ENCODE results near the gene WDR73.

GRCh38 chr15:84620626-84621025, 33.5 kb downstream of the WDR73 start:
- no peak for TF ChIP-seq CTCF (IDR thresholded peaks at IDR 0.05)
- no peak for TF ChIP-seq POLR2AphosphoS5 (IDR thresholded peaks at IDR 0.05; ENCODE audit: low read depth, low read length)
- TF ChIP-seq MXI1 (IDR thresholded peaks at IDR 0.05; ENCODE audit: low read depth, low read length), result no peak
- TF ChIP-seq JUND (IDR thresholded peaks at IDR 0.05), result no peak
- TF ChIP-seq EP300 (IDR thresholded peaks at IDR 0.05; ENCODE audit: borderline replicate concordance in 1 of 2, low read depth in 1 of 2, low read length in 1 of 2), result no peak
- TF ChIP-seq USF2 (IDR thresholded peaks at IDR 0.05; ENCODE audit: borderline replicate concordance, low read depth, low read length), result no peak
- TF ChIP-seq REST (IDR thresholded peaks at IDR 0.05; ENCODE audit: low read depth, low read length), result no peak
- no peak for TF ChIP-seq NFIC (IDR thresholded peaks at IDR 0.05; ENCODE audit: borderline replicate concordance)
- TF ChIP-seq ZBTB33 (IDR thresholded peaks at IDR 0.05; ENCODE audit: borderline replicate concordance, low read depth), result no peak
- TF ChIP-seq NRF1 (IDR thresholded peaks at IDR 0.05; ENCODE audit: low read depth, low read length), result no peak
- TF ChIP-seq FOXM1 (IDR thresholded peaks at IDR 0.05; ENCODE audit: low read depth), result no peak

Data from SK-N-SH (cell line).